H1 (cell line): ENCODE data around the gene KIF15. TPM values are rescaled to one million over a fixed set of nuclear protein-coding genes. Genes with fewer than 3 reads are reported as not detected.
A peak's percentile ranks its signal among the peaks of the same experiment; 100 is the strongest.

Experiments
- ATF3 ChIP-seq: IDR thresholded peaks from 2 replicates; pipeline ENCODE4 v1.6.1; 2011; ENCODE audit warnings: low read depth, mild to moderate bottlenecking, low read length; ENCODE audit not compliant: insufficient read depth
- BACH1 ChIP-seq: IDR thresholded peaks from 2 replicates; pipeline ENCODE4 v1.6.1; 2012; ENCODE audit warnings: low read length, improper control_type of control experiment
- CBX5 ChIP-seq: fragments of 300-800, 300-1000 bp; sonication (generic); IDR thresholded peaks from 2 replicates; pipeline ENCODE4 v1.7.1; 2016; ENCODE audit warnings: antibody characterized with exemption, low read length, low read depth
- CBX8 ChIP-seq: fragments of 300-800, 300-1000 bp; sonication (generic); IDR thresholded peaks from 2 replicates; pipeline ENCODE4 v1.7.1; 2016; ENCODE audit warnings: low read depth, low read length, borderline replicate concordance
- CHD1 ChIP-seq: IDR thresholded peaks from 2 replicates; pipeline ENCODE4 v1.6.1; 2012; ENCODE audit warnings: low read depth, low read length, improper control_type of control experiment
- CREB1 ChIP-seq: IDR thresholded peaks from 2 replicates; pipeline ENCODE4 v1.6.1; 2012; ENCODE audit warnings: inconsistent platforms
- FOSL1 ChIP-seq: IDR thresholded peaks from 2 replicates; pipeline ENCODE4 v1.6.1; 2011; ENCODE audit warnings: mild to moderate bottlenecking, low read depth, low read length, moderate library complexity; ENCODE audit not compliant: insufficient read depth
- GABPA ChIP-seq: IDR thresholded peaks from 2 replicates; pipeline ENCODE4 v1.6.1; 2011; ENCODE audit warnings: mild to moderate bottlenecking, low read length, moderate library complexity, borderline replicate concordance; ENCODE audit not compliant: insufficient read depth
- HDAC2 ChIP-seq, 2 experiments: fragments of 300-600 bp in 1 of 2; sonication (generic) in 1 of 2; IDR thresholded peaks; 2 replicates each; pipeline ENCODE4 v1.6.1; 2011 to 2012; ENCODE audit warnings: low read depth in 2 of 2, low read length in 2 of 2, mild to moderate bottlenecking in 2 of 2, moderate library complexity in 2 of 2, borderline replicate concordance in 1 of 2, inconsistent platforms in 1 of 2
- JUND ChIP-seq: IDR thresholded peaks from 2 replicates; pipeline ENCODE4 v1.6.1; 2011; ENCODE audit warnings: mild to moderate bottlenecking, improper control_type of control experiment, low read length
- KDM4A ChIP-seq: IDR thresholded peaks from one replicate; pipeline ENCODE4 v1.7.1; 2012; ENCODE audit warnings: low read depth, mild to moderate bottlenecking, moderate library complexity, low read length, inconsistent platforms; ENCODE audit not compliant: severe bottlenecking
- MAX ChIP-seq: IDR thresholded peaks from 2 replicates; pipeline ENCODE4 v1.6.1; 2012; ENCODE audit warnings: inconsistent platforms
- POU5F1 ChIP-seq: IDR thresholded peaks from 2 replicates; pipeline ENCODE4 v1.6.1; 2011; ENCODE audit warnings: low read depth, mild to moderate bottlenecking, low read length, moderate library complexity
- RAD21 ChIP-seq, 2 experiments: IDR thresholded peaks in 1 of 2; conservative IDR thresholded peaks in 1 of 2; 2 replicates each; pipeline ENCODE4 v1.6.1; 2011; ENCODE audit warnings: low read depth in 2 of 2, low read length in 2 of 2, improper control_type of control experiment in 1 of 2, inconsistent platforms in 1 of 2, mild to moderate bottlenecking in 1 of 2, moderate library complexity in 1 of 2
- RNF2 ChIP-seq: fragments of 200-900, 300-1000 bp; sonication (generic); IDR thresholded peaks from 2 replicates; pipeline ENCODE4 v1.7.1; 2016; ENCODE audit warnings: borderline replicate concordance, low read depth, mild to moderate bottlenecking, antibody characterized with exemption, low read length; ENCODE audit not compliant: poor library complexity, severe bottlenecking; ENCODE audit errors: missing control alignments
- RXRA ChIP-seq: IDR thresholded peaks from 2 replicates; pipeline ENCODE4 v1.6.1; 2011; ENCODE audit warnings: low read depth, mild to moderate bottlenecking, low read length, moderate library complexity; ENCODE audit not compliant: insufficient read depth
- SIRT6 ChIP-seq: IDR thresholded peaks from one replicate; pipeline ENCODE4 v1.7.1; 2012; ENCODE audit warnings: low read length, inconsistent platforms
- SP2 ChIP-seq: IDR thresholded peaks from 2 replicates; pipeline ENCODE4 v1.6.1; 2012; ENCODE audit warnings: mild to moderate bottlenecking, low read length, inconsistent platforms
- SUZ12 ChIP-seq: fragments of 200-600 bp; sonication (generic); IDR thresholded peaks from 2 replicates; pipeline ENCODE4 v1.6.1; 2012; ENCODE audit warnings: mild to moderate bottlenecking, inconsistent platforms, low read length, moderate library complexity, mixed read lengths
- TEAD4 ChIP-seq: IDR thresholded peaks from 2 replicates; pipeline ENCODE4 v1.6.1; 2012; ENCODE audit warnings: low read depth, low read length, inconsistent platforms, mixed read lengths
- USF2 ChIP-seq: IDR thresholded peaks from 2 replicates; pipeline ENCODE4 v1.6.1; 2011; ENCODE audit warnings: low read length, improper control_type of control experiment
- ZNF274 ChIP-seq: IDR thresholded peaks from 2 replicates; pipeline ENCODE4 v1.7.0; 2012; ENCODE audit warnings: low read length, borderline replicate concordance; ENCODE audit errors: extremely low read depth
- polyA plus RNA-seq, 7 experiments: library from polyadenylated mRNA; depleted of rRNA in 3 of 7; stranded (reverse) in 5 of 7; unstranded in 2 of 7; fragments of >200 nt in 5 of 7; fragments of 200-250 nt in 2 of 7; gene quantifications; 1 replicate in 5 of 7; 2 replicates in 1 of 7; 4 replicates in 1 of 7; pipeline versions ENCODE4 v1.2.1 to v1.2.3, GENCODE V29; 2011 to 2013; ENCODE audit warnings: missing spikeins in 2 of 7, mixed read lengths in 2 of 7
- total RNA-seq: library from RNA; stranded (reverse); fragmentation: NEBNext Ultra II Directional; extraction: Animal tissue kit (Norgen Biotek cat#: 25700); gene quantifications from 2 replicates; pipeline ENCODE4 v1.2.1, GENCODE V29; 2021

KIF15 gene
- total and polyA plus RNA-seq, 2 of the 8 experiments (the other 6 are each of a cell fraction or from before 2014, with no cell fraction given): 4.2 to 25.5 TPM

- TF ChIP-seq USF2: no peak
- TF ChIP-seq SUZ12: no peak
- TF ChIP-seq JUND: no peak
- peak; percentile 99 for TF ChIP-seq KDM4A
- peak; percentile 93 for TF ChIP-seq GABPA
- peak; percentile 98 for TF ChIP-seq CREB1
- TF ChIP-seq HDAC2 (IDR thresholded peaks at IDR 0.05; ENCODE audit: borderline replicate concordance in 1 of 2, low read depth in 2 of 2, low read length in 2 of 2): peak in 1 of 2 experiments; percentile 54; a peak in 1 of 4 replicates
- peak; percentile 36 to 38; a peak in 3 of 4 replicates for TF ChIP-seq RAD21 (IDR thresholded peaks at IDR 0.05 in 1 of 2, conservative IDR thresholded peaks at IDR 0.05 in 1 of 2; ENCODE audit: low read depth in 2 of 2, low read length in 2 of 2)
- TF ChIP-seq TEAD4: no peak
- peak; percentile 71; the same call in 1 of the 2 replicates for TF ChIP-seq ATF3
- no peak for TF ChIP-seq FOSL1
- no peak for TF ChIP-seq CBX8
- peak; percentile 93 for TF ChIP-seq SP2
- TF ChIP-seq RXRA: no peak
- TF ChIP-seq MAX: peak; percentile 53
- TF ChIP-seq SIRT6: no peak
- no peak for TF ChIP-seq CBX5
- TF ChIP-seq POU5F1: no peak
- no peak for TF ChIP-seq CHD1
- no peak for TF ChIP-seq BACH1
- TF ChIP-seq RNF2: no peak
- TF ChIP-seq ZNF274: no peak
These were observed 49.0 kb upstream of the KIF15 start, which contains the start of gene ZNF502 (continued) for GRCh38 chr3:44712455-44713075.
